ENCODE data around the gene SRRM4.
A peak's percentile ranks its signal among the peaks of the same experiment; 100 is the strongest.
"Not testable (repeated sequence)": the region's sequence is repeated elsewhere in the genome, so short reads cannot be mapped to it uniquely, and the experiment has no call there.

The SRRM4 gene

DNA sequence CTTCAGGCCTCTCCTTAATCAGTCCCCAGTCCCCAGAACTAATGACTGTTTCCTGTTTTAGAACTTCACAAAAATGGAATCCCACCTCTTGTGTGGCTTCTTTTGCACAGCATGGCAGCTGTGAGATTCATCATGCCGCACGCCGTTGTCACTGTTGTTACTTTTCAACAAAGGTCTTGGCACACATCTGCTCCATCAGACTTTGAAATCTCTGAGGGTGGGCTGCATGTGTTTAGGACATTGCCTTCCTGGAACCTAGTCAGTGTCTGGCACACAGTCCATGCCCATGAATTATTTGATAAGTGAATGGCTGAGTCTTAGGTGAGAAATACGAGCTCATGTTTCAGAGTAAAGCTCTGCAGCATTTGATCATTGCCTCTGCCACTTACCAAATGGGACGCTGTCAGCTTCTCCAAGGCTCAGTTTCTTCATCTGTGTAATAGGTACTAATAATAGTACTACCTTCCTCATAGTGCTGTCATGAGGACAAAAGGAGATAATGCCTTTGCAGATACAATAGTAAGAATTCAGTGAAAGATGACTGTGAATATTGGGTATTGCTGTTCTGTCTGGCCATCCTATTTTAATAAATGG, 90.4 kb downstream of the SRRM4 start:
- no peak for DNase-seq (ENCODE audit: low spot score)

GRCh38 chr12:119072440-119072839, 91.1 kb downstream of the SRRM4 start:
- DNase-seq (ENCODE audit: low spot score): no peak

DNA sequence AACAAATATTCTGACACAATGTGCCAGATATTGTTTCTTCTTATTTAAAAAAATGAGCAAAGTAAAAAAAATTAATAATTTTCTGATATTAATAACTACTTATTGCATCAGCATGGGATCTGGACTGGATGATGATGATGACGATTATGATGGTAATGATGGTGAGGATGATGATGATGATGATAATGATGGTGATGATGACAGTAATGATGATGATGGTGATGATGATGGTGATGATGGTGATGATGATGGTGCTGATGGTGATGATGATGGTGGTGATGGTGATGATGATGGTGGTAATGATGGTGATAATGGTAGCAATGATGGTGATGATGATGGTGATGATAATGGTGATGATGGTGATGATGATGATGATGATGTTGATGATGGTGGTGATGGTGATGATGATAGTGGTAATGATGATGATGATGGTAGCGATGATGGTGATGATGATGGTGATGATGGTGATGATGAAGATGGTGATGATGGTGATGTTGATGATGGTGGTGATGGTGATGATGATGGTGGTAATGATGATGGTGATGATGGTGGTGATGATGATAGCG, 94.0 kb downstream of the SRRM4 start:
- no peak for DNase-seq (ENCODE audit: low spot score)

GRCh38 chr12:119075918-119076317, 94.6 kb downstream of the SRRM4 start:
- DNase-seq (ENCODE audit: low spot score): no peak

- no peak for DNase-seq (ENCODE audit: low spot score)
Measured at GRCh38 chr12:119079530-119079929, 98.2 kb downstream of the SRRM4 start.

- DNase-seq (ENCODE audit: low spot score): no peak
Measured at GRCh38 chr12:119082016-119082415, 100.7 kb downstream of the SRRM4 start.

DNA sequence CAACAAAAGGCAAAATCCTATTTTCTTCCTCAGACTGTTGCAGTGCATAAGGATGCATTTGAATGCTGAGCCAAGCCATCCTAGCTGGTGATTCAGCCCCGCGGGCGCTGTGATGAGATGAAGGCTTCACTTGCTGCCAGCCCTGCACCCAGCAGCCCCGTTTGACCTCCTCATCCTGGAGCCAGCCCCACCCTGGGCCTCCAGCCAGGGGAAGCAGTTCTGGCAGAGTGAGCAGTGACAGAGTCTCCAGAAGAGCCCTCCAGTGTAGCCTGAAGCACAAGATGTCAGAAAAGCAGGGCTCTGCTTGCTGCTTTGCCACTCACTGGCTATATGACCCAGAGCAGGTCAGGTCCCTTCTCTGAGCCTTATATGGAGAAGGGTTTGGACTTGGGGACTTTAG, 101.2 kb downstream of the SRRM4 start:
- no peak for DNase-seq (ENCODE audit: low spot score)

DNA sequence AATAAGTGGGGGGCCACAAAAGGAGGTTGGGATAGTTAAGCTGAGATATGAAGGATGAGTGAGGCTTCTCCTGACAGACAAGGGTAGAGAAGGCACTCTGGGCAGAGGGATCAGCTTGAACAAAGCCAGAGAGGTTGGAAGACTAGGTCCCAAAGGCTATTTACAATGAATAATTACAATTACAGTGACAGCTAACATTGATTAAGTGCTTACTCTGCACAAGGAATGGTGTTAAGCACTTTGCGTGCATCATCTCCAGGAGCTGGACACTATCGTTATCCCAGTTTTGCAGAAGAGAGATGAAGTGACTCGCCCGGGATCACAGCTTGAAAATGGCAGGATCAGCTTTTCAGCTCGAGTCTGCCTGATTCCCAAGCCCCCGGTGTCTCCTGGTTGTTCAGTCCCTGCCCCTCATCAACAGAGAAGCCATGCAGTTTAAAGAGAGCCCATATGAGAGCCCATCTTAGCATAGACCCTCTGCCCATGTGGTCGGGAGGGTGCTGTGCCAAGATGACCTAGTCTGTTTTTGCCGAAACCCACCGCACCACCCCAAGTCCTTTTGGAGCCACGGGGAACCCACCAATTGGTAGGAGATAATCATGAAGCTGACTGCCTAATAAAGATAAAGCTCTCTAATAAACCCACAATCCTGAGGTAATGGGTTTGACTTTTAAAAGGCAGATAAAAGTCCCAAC, 107.5 kb downstream of the SRRM4 start:
- DNase-seq (ENCODE audit: low spot score): no peak

GRCh38 chr12:119089380-119090013, 108.2 kb downstream of the SRRM4 start:
- no peak for DNase-seq (ENCODE audit: low spot score)

DNA sequence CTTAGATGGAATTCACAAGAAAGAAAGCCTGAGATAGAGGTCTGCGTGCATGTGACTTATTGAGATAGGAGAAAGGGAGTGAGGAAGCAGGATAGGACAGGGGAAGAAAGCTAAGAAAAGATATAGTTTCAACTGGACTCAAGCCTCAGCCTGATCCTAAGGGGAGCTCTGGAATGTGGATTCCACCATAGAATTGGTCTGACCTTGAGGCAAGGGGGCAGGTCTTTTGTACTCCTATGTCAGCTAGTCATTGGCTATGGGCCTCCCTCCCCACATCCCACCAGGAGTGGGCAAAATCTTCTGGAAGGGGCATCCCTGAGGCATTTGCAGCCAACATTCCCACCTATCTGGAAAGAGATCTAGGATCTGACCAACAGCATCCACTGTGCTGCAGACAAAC, 108.9 kb downstream of the SRRM4 start:
- DNase-seq (ENCODE audit: low spot score): no peak

- no peak for DNase-seq (ENCODE audit: low spot score)
Measured at GRCh38 chr12:119090865-119091264, 109.5 kb downstream of the SRRM4 start.

DNA sequence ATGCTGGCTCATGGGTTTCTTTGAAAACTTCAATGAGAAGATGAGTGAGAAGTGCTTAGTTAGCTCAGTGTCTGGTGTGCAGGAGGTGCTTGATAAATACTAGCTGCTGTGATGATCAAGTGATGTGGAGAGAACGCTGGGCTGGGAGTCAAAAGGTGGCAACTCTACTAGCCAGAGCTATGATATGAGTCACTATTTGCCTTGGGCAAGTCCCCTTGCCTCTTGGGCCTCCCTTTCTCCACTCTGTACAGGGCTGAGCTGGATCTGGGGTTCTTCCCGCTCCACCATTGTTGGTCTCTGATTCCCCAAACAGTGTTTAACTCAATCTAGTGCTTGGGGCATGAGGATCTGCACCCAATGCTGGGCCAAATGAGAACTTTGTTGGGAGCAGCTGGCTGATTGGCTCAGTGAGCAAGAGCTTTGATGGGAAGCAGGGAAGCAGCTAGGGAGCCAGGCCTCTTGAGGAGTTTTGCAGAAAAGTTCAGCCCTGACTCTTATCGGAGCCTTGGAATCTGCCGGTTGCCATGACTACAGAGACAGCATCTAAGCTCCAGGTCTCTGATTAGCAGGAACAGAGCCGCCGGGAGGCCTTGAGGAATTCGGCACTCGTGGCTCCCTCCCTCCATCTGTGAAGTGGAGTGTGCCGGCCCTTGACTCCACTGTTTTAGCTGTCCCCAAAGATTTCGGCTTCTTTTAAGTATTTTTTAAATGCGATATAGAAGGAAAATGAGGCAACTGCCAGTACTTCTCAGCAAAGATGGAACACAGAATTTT, 115.3 kb downstream of the SRRM4 start:
- DNase-seq (ENCODE audit: low spot score): no peak

- DNase-seq (ENCODE audit: low spot score): no peak
Measured at GRCh38 chr12:119100933-119101332, 119.6 kb downstream of the SRRM4 start.

GRCh38 chr12:119102274-119102673, 120.9 kb downstream of the SRRM4 start:
- DNase-seq (ENCODE audit: low spot score): no peak

GRCh38 chr12:119102714-119103113, 121.4 kb downstream of the SRRM4 start:
- DNase-seq (ENCODE audit: low spot score): no peak

GRCh38 chr12:119104969-119105368, 123.6 kb downstream of the SRRM4 start:
- DNase-seq (ENCODE audit: low spot score): not testable (repeated sequence)

- DNase-seq (ENCODE audit: low spot score): no peak
Measured at GRCh38 chr12:119113496-119113986, 132.2 kb downstream of the SRRM4 start.

DNA sequence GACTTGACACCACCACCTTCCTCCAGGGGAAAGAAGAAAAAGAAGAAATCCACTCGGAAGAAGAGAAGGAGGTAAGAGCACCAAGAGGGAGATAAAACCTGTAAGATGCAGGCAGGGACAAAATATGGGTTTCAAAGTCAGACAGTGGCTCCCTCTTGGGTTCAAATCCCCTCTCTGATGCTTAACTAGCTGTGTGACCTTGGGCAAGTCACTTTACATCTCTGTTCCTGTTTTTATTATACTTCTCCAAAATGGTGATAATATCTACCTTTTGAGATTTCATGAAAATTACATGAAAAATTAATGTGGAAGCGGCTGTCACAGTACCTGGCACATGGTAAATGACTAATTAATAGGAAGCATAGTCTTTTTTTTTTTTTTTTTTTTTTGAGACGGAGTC, 133.0 kb downstream of the SRRM4 start:
- DNase-seq (ENCODE audit: low spot score): no peak

- DNase-seq (ENCODE audit: low spot score): peak; percentile 81
Measured at GRCh38 chr12:119115296-119115905, 134.1 kb downstream of the SRRM4 start.

DNA sequence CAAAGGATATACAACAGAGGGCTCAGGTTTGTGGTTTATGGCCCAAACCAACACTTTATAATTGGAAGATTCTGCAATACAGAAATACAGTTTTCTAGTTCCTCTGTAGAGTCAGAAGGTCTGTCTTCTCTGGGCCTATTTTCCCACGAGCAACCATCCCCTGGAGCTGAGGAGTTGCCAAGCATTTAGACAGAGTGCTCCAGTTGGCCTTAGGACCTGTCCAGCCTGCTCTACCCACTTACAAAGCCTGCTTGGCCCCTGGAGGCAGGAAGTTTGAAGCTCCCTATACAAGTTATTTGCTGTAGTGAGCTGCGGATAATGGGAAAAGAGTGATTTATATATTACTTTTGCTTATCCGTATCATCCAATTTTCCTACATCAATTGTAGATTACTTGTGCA, 136.6 kb downstream of the SRRM4 start:
- no peak for DNase-seq (ENCODE audit: low spot score)

GRCh38 chr12:119118625-119119024, 137.3 kb downstream of the SRRM4 start:
- DNase-seq (ENCODE audit: low spot score): no peak

DNA sequence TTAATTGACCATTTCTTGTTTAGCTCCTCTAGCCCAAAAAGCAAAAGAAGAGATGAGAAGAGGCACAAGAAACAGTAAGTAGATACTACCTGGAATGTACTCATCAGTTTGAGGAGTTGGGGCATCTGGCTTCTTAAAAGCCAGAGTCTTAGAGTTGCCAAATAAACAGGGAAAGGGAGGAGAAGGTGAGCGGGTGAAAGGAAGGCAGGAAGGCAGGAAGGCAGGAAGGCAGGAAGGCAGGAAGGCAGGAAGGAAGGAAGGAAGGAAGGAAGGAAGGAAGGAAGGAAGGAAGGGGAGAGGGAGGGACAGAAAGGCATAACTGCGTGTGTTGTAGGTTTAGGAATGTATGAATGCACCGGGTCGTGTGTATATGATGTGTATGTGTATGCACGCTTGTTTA, 140.7 kb downstream of the SRRM4 start:
- no peak for DNase-seq (ENCODE audit: low spot score)

All from AG20443 (cell line).